Measurements from ENCODE around the gene NFE2L3. TPM values are rescaled to one million over a fixed set of nuclear protein-coding genes. Genes with fewer than 3 reads are reported as not detected.

The NFE2L3 gene
- total and polyA plus RNA-seq, 2 of the 4 experiments (the other 2 are of a cell fraction) = 28.0 to 43.2 TPM

DNA sequence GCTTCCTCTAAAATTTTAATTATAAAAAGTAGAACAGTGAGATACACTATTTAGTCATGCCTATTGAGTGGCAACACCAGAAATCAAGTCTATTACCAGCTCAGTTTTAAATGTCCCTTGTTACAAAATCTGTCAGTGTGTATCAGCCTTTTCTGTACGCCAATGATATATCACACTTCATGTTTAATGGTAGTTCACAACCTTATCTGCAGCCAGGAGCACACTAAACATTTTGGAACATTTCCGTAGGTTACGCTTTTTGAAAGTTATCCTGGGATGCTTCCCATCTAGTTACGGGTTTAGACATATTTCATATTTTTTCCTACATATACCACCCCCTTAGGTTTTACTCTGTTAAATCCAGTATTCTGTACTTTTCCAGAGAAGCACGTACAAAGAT is 43.2 kb downstream of the NFE2L3 start:
- H4K20me1 ChIP-seq (ENCODE audit: insufficient read depth, low read length) = peaks cover 91% of the 10 kb centered on the region
- 100% methylated on average over 1 of the region's 5 CpGs; no CpG with 5 or more reads in 1 of the 2 experiments for WGBS, 2 experiments (ENCODE audit: extremely low coverage in 2 of 2, insufficient read length in 1 of 2)
- no peak overlapping the region for H3K4me2 ChIP-seq (ENCODE audit: low read depth, low read length)

More for the DNA sequence above, 43.2 kb downstream of the NFE2L3 start:
- ChIA-PET CTCF (interaction anchor here (0.6 to 1.1 kb wide), 2 partner anchors 104 to 500 kb away, joined by 3 to 4 read pairs; no protein-coding TSS in a partner anchor), POLR2A (ENCODE audit: unreplicated experiment) (interaction anchor here (0.6 kb wide), 2 partner anchors 700 to 1462 kb away, joined by 3 to 16 read pairs; no protein-coding TSS in a partner anchor)
- Histone ChIP-seq H3K4me3 (ENCODE audit: insufficient read depth, low read depth, low read length) (no peak overlapping the region), H2AK5ac (ENCODE audit: low read depth, low read length) (no peak overlapping the region), H2BK5ac (ENCODE audit: low read depth, low read length, poor library complexity, severe bottlenecking) (no peak overlapping the region), H3K4me1 (ENCODE audit: control insufficient read depth, insufficient read depth, low read length) (peaks cover 5% of the 10 kb centered on the region), H3K23ac (ENCODE audit: low read depth, low read length) (no peak overlapping the region), H3K27ac (ENCODE audit: insufficient read depth, low read length) (no peak overlapping the region), H3K79me1 (ENCODE audit: low read depth in 1 of 2, low read length in 2 of 2) (peaks cover 18 to 39% of the 10 kb centered on the region in 2 experiments; a peak in 3 of 4 replicates), H3K9me1 (ENCODE audit: insufficient read depth, low read length) (no peaks in the 10 kb centered on the region), H3K4ac (ENCODE audit: low read depth, low read length) (no peak overlapping the region), H3K18ac (ENCODE audit: low read depth, low read length) (no peak overlapping the region), H3K9ac (ENCODE audit: low read depth, low read length) (no peak overlapping the region), H2BK120ac (ENCODE audit: low read depth, low read length) (no peak overlapping the region), H3K14ac (replicated peaks; ENCODE audit: low read depth, low read length) (no peak overlapping the region), H3K27me3 (ENCODE audit: control insufficient read depth, insufficient read depth, low read length) (no peaks in the 10 kb centered on the region), H3K9me3 (ENCODE audit: control insufficient read depth, insufficient read depth, low read length) (no peaks in the 10 kb centered on the region), H2AFZ (replicated peaks; ENCODE audit: low read length, poor library complexity) (no peak overlapping the region), H4K8ac (ENCODE audit: low read depth in 2 of 2, low read length in 2 of 2) (no peak overlapping the region), H2BK20ac (ENCODE audit: low read depth, low read length) (no peak overlapping the region), H3K36me3 (ENCODE audit: control insufficient read depth, insufficient read depth, low read length) (peaks cover 49% of the 10 kb centered on the region), H2AK9ac (replicated peaks; ENCODE audit: low read depth, low read length, poor library complexity) (no peak overlapping the region), H4K5ac (ENCODE audit: low read depth, low read length) (no peak overlapping the region), H2BK15ac (ENCODE audit: low read depth, low read length) (no peak overlapping the region), H4K91ac (ENCODE audit: insufficient read depth, low read depth, low read length) (no peak overlapping the region), H3K56ac (ENCODE audit: extremely low read depth, insufficient read depth, low read length) (no peak overlapping the region)
- intact Hi-C loops (cut with micrococcal nuclease) = loop anchor here (5.0 kb wide), 2 partner anchors 172 to 303 kb away; no protein-coding TSS in a partner anchor
- TF ChIP-seq CHD1 (IDR thresholded peaks at IDR 0.05; ENCODE audit: low read depth, low read length) = no peak
- no peak for TF ChIP-seq FOS (IDR thresholded peaks at IDR 0.05; ENCODE audit: low read depth, low read length)
- in situ Hi-C loops (cut with MboI; ENCODE audit: low sequenced_read_pairs) = loop anchor here (10.0 kb wide), 2 partner anchors 910 to 950 kb away; partner anchors contain the start of genes HOXA2, HOXA5 and HOXA6
- DNase-seq = no peak
- BruUV-seq (replicated peaks) = no TSS peak
- dilution Hi-C loops (cut with HindIII; ENCODE audit: low sequenced_read_pairs, unreplicated experiment) = no loop called here
- ATAC-seq (ENCODE audit: low read depth) = no peak
